Right cardiac atrium (tissue), 5 donors: Measurements from ENCODE around the gene TRIM45. TPM values are rescaled to one million over a fixed set of nuclear protein-coding genes. Genes with fewer than 3 reads are reported as not detected.

Experiments used
- ATAC-seq, 2 donors: fragments of 200-7000 bp; cut with Tn5 transposase; one replicate each; pipeline versions ENCODE4 v1.8.0 to v1.9.1; 2020; ENCODE audit warnings: moderate library complexity in 2 of 2, mild to moderate bottlenecking in 1 of 2
- DNase-seq, 3 donors: peaks; one replicate each; pipeline ENCODE4 v3.0.0-alpha.2; 2020
- H3K27ac ChIP-seq: one replicate; pipeline ENCODE4 v1.5.1; 2013; ENCODE audit warnings: mild to moderate bottlenecking, low read length, control low read depth, moderate library complexity
- H3K27me3 ChIP-seq: one replicate; pipeline ENCODE4 v1.6.1; 2013; ENCODE audit not compliant: control insufficient read depth, insufficient read depth
- H3K4me1 ChIP-seq: one replicate; pipeline ENCODE4 v1.6.1; 2013; ENCODE audit warnings: low read length; ENCODE audit not compliant: control insufficient read depth, insufficient read depth
- H3K4me3 ChIP-seq: one replicate; pipeline ENCODE4 v1.5.1; 2013; ENCODE audit warnings: low read length, control low read depth
- H3K9me3 ChIP-seq: one replicate; pipeline ENCODE4 v1.6.1; 2013; ENCODE audit warnings: low read length; ENCODE audit not compliant: control insufficient read depth
- WGBS: extraction: QIAGEN DNeasy Blood & Tissue Kit; methylation state at CpG from one replicate; pipeline ENCODE4 v1.1.7; 2013; 5-methylcytosine and 5-hydroxymethylcytosine counted together
- intact Hi-C, 4 donors: fragments of 100-400 bp; cut with DNase I; formaldehyde crosslinking; loops; one replicate each; pipeline versions ENCODE4 v1.11.0 to v1.14.0; 2022 to 2023
- polyA plus RNA-seq: library from polyadenylated mRNA; stranded (reverse); fragments of 200-250 nt; gene quantifications from one replicate; pipeline ENCODE4 v1.2.3, GENCODE V29; 2013
- total RNA-seq, 4 donors: library from RNA; stranded (reverse); fragmentation: NEBNext Ultra II Directional; extraction: Animal tissue kit (Norgen Biotek cat#: 25700); gene quantifications; one replicate each; pipeline ENCODE4 v1.2.1, GENCODE V29; 2021
- donor health status: healthy with polysubstance abuse.
- donor health status: DM: no; HTN: yes; CAD: no.
- donor health status: DM: no; HTN: no; CAD: no.
- donor health status: DM: no; HTN: yes; CAD: no; lungs with severe emphysema.
- donor health status: DM: yes; HTN: yes; CAD: no.

Gene TRIM45
- total and polyA plus RNA-seq, 5 donors, result 8.9 to 21.9 (median 15.8) TPM

GRCh38 chr1:117079737-117080136 is 41.8 kb downstream of the TRIM45 start:
- Histone ChIP-seq H3K27ac (no peak overlapping the region), H3K4me3 (no peak overlapping the region), H3K9me3 (no peaks in the 10 kb centered on the region), H3K27me3 (no peaks in the 10 kb centered on the region), H3K4me1 (no peaks in the 10 kb centered on the region)
- ATAC-seq, result peak in 1 of 2 donors; percentile 69
- intact Hi-C loops, result loop anchor here in 1 of 4 donors (10.0 kb wide), 2 partner anchors 45 to 205 kb away; partner anchors contain the start of gene TRIM45
- 65% methylated on average over 6 of the region's 6 CpGs for WGBS
- DNase-seq, result peak; percentile 21 to 62 (median 55)

DNA sequence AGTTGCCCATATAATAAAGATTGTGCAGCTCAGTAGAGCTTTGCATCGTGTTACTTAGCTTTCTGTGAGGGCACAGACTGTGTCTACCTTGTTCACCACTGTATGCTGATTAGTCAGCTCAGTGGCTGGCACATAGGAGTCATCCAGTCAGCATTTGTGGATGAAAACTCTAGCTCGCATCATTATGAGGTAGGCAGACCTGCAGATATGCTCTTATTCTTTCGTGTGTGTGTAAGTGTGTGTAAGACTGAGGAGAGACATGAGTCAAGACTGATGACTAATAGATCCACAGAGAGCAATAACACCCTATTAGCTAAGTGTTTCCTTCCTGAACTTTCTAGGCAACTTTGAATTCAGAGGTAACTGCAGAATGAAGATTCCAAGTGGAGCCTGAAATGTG is 44.3 kb downstream of the TRIM45 start:
- Histone ChIP-seq H3K27me3 (no peaks in the 10 kb centered on the region), H3K9me3 (no peaks in the 10 kb centered on the region), H3K4me1 (no peaks in the 10 kb centered on the region), H3K4me3 (no peak overlapping the region), H3K27ac (no peak overlapping the region)
- intact Hi-C loops, result loop anchor here in 1 of 4 donors (10.0 kb wide), 1 partner anchor 48 kb away; the partner anchor contains the start of gene TRIM45
- 81% methylated on average over 3 of the region's 3 CpGs for WGBS
- DNase-seq, result no peak
- ATAC-seq, result no peak

DNA sequence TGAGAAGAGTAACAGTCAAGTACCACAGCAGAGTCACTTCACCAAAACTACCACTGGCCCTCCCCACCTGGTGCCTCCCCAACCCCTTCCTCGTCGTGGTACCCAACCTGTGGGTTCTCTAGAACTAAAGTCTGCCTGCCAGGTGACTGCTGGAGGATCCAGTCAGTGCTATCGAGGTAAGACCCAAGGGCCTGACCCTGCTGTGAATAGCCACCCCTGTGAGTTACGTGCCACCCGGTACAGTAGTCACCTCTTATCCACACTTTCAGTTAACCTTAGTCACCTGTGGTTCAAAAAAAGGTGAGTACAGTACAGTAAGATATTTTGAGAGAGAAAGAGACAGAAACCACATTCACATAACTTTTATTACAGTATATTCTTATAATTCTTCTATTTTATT is 44.9 kb downstream of the TRIM45 start:
- ATAC-seq (no peak), DNase-seq (no peak)
- H3K27me3 ChIP-seq, result no peaks in the 10 kb centered on the region
- no peak overlapping the region for H3K27ac ChIP-seq
- intact Hi-C loops, result loop anchor here in 1 of 4 donors (10.0 kb wide), 1 partner anchor 48 kb away; the partner anchor contains the start of gene TRIM45
- no peaks in the 10 kb centered on the region for H3K9me3 ChIP-seq
- WGBS, result 96% methylated on average over 5 of the region's 5 CpGs
- no peak overlapping the region for H3K4me3 ChIP-seq
- H3K4me1 ChIP-seq, result no peaks in the 10 kb centered on the region

DNA sequence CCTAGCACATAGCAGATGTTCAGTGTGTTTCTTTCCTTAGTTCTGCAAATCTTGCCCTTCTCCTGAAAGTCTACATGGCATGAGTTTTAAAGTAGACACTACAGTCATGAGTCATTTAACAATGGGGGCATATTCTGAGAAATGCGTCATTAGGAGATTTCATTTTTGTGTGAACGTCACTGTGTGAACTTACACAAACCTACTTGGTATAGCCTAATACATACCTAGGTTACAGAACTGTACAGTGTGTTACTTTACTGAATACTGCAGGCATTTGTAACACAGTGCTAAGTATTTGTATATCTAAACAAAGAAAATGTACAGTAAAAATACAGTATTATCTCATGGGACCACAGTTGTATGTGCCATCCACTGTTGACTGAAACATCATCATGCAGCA is 51.4 kb downstream of the TRIM45 start:
- 94% methylated on average over 2 of the region's 2 CpGs for WGBS
- Histone ChIP-seq H3K4me3 (no peak overlapping the region), H3K9me3 (no peaks in the 10 kb centered on the region), H3K27ac (no peak overlapping the region), H3K4me1 (no peaks in the 10 kb centered on the region), H3K27me3 (no peaks in the 10 kb centered on the region)
- DNase-seq, result no peak
- intact Hi-C loops, result loop anchor here in 1 of 4 donors (10.0 kb wide), 1 partner anchor 55 kb away; the partner anchor contains the start of gene TRIM45
- no peak for ATAC-seq

DNA sequence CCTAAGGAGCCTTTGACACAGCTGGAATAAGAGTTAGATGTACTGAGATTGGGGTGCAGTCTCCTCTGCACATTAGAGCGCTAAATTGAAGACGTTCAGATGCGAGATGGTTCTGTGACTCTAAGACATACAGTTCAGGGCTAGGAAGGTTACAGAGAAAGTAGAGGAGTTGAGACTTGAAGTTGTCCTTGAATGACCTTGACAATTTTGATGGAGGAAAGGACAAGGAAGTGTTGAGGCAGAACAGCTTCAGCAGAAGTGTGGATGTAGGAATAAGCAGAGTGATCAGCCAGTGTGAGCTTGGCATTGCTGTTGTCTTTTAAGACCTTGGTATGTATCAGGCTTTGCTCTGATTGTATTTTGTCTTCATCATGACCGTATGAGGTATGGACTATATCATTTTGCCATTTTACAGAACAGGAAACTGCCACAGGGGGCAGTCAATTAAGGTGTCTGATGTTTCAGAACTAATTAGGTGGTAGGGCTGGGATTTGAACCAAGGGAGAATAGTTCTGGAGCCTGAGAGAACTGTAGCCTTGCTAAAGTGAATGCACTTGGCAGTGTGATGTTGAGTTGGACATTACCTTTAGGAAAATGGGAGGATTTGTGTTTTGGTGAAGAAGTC is 52.2 kb downstream of the TRIM45 start:
- Histone ChIP-seq H3K4me1 (no peaks in the 10 kb centered on the region), H3K4me3 (no peak overlapping the region), H3K27me3 (no peaks in the 10 kb centered on the region), H3K9me3 (no peaks in the 10 kb centered on the region), H3K27ac (no peak overlapping the region)
- WGBS, result 87% methylated on average over 4 of the region's 4 CpGs
- DNase-seq (no peak), ATAC-seq (no peak)
- intact Hi-C loops, result loop anchor here in 3 of 4 donors (5.0 kb wide), 3 partner anchors 53 to 218 kb away; partner anchors contain the start of gene TRIM45 (in 2 of the 3)

DNA sequence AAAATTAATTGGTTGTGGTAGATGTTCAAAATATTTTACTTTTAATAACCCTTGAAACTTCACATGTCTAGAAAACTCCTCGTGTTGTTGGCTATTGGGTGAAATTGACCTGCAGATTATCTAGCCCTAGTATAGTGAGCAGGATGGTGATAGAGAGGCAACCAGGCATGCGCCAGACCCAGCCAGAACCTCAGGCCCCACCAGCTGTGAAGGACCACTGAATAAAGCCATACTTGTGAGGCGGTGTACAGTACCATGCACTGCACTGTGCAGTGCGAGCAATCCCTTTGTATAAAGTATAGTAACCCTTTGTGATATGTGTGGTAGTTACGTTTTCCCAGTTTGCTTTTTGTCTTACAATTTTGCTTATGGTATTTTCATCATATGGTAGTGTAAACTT is 53.0 kb downstream of the TRIM45 start:
- Histone ChIP-seq H3K27ac (no peak overlapping the region), H3K9me3 (no peaks in the 10 kb centered on the region), H3K4me3 (no peak overlapping the region), H3K27me3 (no peaks in the 10 kb centered on the region), H3K4me1 (no peaks in the 10 kb centered on the region)
- ATAC-seq (peak in 1 of 2 donors; percentile 36), DNase-seq (no peak)
- intact Hi-C loops, result loop anchor here in 3 of 4 donors (5.0 kb wide), 3 partner anchors 54 to 219 kb away; partner anchors contain the start of gene TRIM45 (in 2 of the 3)
- 90% methylated on average over 5 of the region's 5 CpGs for WGBS

- Histone ChIP-seq H3K27me3 (no peaks in the 10 kb centered on the region), H3K4me3 (no peak overlapping the region), H3K27ac (no peak overlapping the region), H3K4me1 (no peaks in the 10 kb centered on the region), H3K9me3 (no peaks in the 10 kb centered on the region)
- intact Hi-C loops, result loop anchor here in 3 of 4 donors (5.0 kb wide), 3 partner anchors 55 to 220 kb away; partner anchors contain the start of gene TRIM45 (in 2 of the 3)
- ATAC-seq (peak; percentile 86 to 90), DNase-seq (peak in 1 of 3 donors; percentile 62)
- WGBS, result 61% methylated on average over 6 of the region's 6 CpGs
These were observed 53.8 kb downstream of the TRIM45 start for GRCh38 chr1:117067533-117068370.

GRCh38 chr1:117066367-117066766 is 55.2 kb downstream of the TRIM45 start:
- H3K27me3 ChIP-seq, result no peaks in the 10 kb centered on the region
- H3K4me3 ChIP-seq, result no peak overlapping the region
- intact Hi-C loops, result loop anchor here in 3 of 4 donors (5.0 kb wide), 3 partner anchors 56 to 221 kb away; partner anchors contain the start of gene TRIM45 (in 2 of the 3)
- no peaks in the 10 kb centered on the region for H3K9me3 ChIP-seq
- ATAC-seq (no peak), DNase-seq (no peak)
- 75% methylated on average over 6 of the region's 6 CpGs for WGBS
- no peaks in the 10 kb centered on the region for H3K4me1 ChIP-seq
- H3K27ac ChIP-seq, result no peak overlapping the region

GRCh38 chr1:117061986-117062415 is 59.5 kb downstream of the TRIM45 start:
- intact Hi-C loops, result no loop called here
- no peaks in the 10 kb centered on the region for H3K27me3 ChIP-seq
- H3K4me1 ChIP-seq, result no peaks in the 10 kb centered on the region
- no peak for DNase-seq
- H3K27ac ChIP-seq, result no peak overlapping the region
- no peaks in the 10 kb centered on the region for H3K9me3 ChIP-seq
- no peak for ATAC-seq
- H3K4me3 ChIP-seq, result no peak overlapping the region
- WGBS, result 78% methylated on average over 2 of the region's 2 CpGs
